ENCODE results near the gene PPM1N.

Gene PPM1N, protein sequence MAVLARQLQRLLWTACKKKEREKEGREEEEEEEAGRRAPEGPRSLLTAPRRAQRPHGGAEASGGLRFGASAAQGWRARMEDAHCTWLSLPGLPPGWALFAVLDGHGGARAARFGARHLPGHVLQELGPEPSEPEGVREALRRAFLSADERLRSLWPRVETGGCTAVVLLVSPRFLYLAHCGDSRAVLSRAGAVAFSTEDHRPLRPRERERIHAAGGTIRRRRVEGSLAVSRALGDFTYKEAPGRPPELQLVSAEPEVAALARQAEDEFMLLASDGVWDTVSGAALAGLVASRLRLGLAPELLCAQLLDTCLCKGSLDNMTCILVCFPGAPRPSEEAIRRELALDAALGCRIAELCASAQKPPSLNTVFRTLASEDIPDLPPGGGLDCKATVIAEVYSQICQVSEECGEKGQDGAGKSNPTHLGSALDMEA

DNA sequence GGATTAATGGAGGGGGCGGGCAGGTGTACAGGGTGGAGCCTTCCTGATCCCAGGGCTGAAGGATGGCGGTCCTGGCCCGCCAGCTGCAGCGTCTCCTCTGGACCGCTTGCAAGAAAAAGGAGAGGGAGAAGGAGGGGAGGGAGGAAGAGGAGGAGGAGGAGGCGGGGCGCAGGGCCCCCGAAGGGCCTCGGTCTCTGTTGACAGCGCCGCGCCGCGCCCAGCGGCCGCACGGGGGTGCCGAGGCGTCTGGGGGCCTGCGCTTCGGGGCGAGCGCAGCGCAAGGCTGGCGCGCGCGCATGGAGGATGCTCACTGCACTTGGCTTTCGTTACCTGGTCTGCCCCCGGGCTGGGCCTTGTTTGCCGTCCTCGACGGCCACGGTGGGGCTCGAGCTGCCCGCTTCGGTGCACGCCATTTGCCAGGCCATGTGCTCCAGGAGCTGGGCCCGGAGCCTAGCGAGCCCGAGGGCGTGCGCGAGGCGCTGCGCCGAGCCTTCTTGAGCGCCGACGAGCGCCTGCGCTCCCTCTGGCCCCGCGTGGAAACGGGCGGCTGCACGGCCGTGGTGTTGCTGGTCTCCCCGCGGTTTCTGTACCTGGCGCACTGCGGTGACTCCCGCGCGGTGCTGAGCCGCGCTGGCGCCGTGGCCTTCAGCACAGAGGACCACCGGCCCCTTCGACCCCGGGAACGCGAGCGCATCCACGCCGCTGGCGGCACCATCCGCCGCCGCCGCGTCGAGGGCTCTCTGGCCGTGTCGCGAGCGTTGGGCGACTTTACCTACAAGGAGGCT lies at the start of gene PPM1N:
Gene PPM1N, plus strand, starts transcription at position 33 of the 785 bp plus-strand sequence. Its CDS starts 30 bp downstream, at position 63.
- peak; percentile 47 for DNase-seq (ENCODE audit: low spot score)

DNA sequence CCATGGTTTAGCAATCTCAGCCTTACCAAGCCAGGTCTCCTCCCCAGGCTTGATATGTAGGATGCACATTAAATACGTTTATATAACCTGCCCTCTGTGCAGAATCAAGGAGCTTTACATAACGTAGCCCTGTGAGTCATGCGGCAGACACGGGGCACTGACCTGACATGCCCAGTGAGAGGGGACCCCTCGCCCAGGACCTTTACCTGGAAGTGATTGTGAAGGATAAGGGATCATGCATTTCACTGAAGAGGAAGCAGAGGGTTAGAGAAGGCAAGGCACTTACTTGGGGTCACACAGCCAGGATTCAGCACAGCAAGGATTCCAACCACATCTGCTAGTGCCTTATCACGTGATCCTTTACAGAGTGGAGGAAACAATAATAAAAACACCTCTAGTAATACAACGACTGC lies 49.4 kb upstream of the PPM1N start:
- DNase-seq (ENCODE audit: low spot score): no peak

DNA sequence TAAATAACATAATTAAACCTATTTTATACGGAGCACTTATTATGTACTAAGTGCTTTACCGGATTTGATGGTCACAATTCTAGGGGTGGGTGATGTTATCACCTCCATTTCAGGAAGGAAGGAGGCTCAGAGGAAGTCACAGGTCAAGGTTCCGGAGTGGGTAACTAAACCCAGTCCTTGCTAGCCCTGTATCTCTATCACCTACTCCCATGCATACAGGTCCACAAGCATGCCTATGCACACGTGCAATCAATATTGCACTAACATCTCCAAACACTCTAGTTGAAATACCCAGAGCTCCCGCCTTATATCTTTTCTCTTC lies 48.3 kb upstream of the PPM1N start:
- DNase-seq (ENCODE audit: low spot score): no peak

DNA sequence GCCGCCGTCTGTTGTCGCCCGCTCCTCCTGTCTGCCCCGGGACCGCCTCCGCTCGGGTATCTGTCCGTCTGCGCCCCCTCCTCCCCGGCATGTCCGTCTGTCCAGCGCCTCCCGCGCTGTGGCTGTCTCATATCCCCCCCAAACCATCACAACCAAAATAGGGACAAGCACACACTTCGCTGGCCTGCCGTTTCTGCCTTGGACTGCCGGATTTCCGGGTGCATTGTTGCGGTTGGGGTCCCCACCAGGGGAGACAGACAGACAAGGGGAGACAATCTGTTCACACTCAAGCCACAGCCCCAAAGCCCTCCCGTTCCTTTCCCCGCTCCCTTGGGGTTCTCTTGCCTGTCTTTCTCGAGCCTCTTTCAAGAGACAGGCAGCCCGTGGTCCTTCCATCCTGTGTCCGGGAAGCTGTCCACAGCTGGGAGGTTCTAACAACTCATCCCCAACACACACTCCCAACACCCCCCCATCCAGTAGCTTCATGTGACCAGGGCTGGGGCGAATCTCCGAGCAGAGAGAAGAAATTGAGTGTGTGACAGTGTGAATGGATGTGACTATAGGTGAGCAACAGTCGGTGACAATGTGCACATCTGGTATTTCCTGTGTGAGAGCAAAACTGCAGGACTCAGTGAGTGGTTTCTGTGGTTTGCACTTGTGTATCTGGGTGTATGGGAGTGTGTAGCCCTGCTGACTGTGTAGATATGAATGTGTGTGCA lies 47.0 kb upstream of the PPM1N start:
- peak; percentile 62 for DNase-seq (ENCODE audit: low spot score)

DNA sequence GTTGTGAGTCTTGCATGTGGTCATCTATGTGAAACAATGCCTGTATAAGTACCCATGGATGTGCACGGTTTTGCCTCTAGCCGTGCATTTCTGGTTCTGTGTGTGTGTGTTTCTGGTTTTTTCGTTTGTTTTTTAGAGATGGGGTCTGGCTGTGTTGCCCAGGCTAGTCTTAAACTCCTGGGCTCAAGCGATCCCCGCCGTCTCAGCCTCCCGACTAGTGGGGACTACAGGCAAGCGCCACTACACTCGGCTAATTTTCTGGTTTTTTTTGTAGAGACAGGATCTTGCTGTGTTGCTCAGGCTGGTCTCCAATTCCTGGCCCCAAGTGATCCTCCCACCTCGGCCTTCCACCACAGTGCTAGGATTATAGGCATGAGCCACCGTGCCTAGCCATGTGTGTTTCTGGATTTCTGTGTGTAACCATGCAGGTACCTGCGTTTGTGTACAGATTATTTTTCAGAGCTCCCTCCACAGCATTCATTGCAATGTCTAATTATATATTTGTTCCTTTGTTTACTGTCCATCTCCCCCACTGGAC lies 46.3 kb upstream of the PPM1N start:
- no peak for DNase-seq (ENCODE audit: low spot score)

DNA sequence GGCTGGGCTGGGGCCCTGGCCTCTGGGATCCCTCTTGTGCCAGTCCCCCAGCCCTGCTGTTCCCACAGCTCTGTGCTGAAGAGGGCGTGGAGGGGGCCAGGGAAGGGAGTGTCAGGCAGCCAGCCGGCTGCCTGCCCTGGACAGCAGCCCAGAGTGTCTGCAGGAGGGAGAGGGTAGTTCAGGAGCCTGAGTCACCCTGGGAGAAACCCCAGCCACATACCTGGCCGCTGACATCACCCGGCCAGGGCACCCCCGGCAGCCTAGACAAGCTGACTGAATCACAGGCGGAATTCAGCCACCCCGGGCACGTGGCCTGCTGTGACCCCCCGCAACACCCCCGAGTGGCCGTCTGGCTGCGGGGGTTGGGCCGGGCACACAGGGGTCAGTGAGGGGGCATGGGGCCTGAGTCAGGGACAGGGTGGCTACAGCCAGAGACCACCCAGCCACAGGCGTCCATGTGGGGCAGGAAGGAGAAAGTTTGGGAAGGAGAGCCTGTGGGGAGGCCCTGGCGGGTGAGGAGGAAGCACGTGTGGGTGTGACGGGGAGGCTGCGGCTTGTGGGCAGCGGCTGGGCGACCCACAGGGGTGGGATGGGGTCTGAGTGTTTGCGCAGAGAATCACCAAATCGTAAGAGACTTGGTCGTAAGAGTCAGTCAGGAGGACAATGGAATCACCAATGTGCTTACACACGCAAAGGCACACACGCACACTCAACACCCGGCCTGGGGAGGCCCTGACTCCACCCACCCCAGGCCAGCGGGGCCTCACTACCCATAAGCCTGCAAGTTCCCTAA lies 42.3 kb upstream of the PPM1N start:
- peak; percentile 95 for DNase-seq (ENCODE audit: low spot score)

DNA sequence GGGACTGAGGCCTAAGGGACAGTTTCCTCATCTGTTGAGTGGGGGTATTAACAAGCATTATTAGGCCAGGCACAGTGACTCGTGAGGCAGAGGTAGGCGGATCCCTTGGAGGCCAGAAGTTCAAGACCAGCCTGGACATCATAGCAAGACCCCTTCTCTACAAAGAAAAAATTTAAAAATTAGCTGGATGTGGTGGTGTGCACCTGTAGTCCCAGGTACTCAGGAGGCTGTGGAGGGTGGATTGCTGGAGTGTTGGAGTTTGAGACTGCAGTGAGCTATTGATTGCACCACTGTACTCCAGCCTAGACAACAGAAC lies 41.8 kb upstream of the PPM1N start:
- DNase-seq (ENCODE audit: low spot score): no peak

DNA sequence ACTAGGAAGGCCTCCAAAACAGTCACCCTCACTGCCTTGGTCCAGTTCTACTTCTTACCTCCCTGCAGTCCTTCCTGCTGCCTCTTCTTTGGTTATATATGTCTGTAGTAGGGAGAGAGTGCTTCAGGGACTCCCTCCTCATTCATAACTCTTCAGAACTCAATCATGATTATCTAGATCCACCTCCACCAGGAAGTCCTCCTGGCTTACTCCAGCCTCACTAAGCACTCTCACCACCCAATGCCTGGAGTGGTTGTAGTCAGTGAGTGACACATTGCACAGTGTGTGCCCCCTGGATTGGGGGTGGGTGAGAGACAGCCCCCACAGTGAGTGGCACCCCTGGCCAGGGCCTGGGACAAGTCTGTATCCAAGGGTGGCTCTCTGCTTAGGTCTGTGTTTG lies 40.5 kb upstream of the PPM1N start:
- no peak for DNase-seq (ENCODE audit: low spot score)

DNA sequence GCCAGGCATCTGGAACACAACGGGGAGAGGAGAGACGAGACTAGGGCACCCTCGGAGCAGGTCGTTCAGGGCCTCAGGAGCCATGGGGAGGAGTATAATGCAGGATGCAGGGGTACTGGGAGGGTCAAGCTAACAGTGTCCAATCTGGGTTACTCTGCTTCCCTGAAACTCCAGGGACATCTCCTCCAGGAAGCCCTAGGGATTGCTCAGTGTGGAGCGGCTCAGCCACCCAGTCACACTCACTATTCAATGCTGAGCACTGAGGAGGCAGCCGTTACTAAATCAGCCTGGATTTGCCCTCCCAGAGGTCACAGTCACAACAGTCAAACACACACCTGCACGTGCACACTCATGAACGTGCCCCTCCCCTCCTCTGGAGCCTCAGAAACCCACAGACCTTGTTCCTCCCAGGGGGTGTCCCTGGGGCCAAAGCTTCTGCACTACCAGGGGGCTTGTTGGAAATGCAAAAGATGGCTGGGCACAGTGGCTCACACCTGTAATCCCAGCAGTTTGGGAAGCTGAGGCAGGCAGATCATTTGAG lies 37.4 kb upstream of the PPM1N start:
- DNase-seq (ENCODE audit: low spot score): no peak

DNA sequence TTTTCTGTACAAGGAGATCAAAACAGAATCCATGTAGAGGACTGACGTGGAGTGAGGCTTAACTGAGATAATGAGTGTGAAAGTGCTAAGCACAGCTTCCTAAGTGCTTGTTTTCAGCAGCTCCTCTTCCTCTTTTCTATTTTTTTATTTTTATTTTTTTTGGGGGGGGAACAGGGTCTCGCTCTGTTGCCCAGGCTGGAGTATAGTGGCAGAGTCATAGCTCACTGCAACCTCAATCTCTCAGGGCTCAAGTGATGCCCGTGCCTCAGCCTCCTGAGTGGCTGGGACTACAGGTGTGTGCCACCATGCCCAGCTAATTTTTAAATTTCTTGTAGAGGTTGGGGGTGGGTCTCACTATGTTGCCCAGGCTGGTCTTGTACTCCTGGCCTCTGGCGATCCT lies 36.1 kb upstream of the PPM1N start:
- no peak for DNase-seq (ENCODE audit: low spot score)

DNA sequence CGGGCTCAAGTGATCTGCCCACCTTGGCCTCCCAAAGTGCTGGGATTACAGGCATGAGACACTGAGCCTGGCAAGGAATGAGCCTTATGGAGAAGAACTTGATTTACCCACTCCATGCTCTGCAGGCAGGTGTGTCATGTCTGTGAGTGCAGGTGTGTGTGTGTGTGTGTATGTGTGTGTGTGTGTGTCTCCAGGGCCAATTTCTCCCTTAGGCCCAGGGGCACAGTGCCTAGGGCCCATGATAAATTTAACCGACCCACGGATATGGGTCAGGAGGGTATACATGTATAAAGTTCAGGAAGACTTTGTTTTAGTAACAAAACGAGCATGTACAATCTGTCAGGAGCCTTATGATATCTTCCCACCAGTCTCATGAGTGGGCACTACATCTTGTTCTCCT lies 35.0 kb upstream of the PPM1N start:
- DNase-seq (ENCODE audit: low spot score): no peak

DNA sequence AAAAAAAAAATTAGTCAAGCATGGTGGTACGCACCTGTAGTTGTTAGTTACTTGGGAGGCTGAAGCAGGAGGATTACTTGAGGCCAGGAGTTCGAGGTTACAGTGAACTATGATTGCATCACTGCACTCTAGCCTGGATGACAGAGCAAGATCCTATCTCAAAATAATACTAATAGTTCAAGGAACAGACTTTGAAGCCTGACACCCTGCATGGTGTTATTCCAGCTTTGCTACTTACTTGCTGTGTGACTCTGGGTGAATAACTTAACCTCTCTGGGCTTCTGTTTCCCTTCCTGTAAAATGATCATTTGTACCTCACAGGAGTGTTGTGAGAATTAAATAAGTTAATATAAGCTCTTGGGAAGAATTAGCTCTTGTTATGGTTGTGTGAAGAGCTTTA lies 34.0 kb upstream of the PPM1N start:
- DNase-seq (ENCODE audit: low spot score): no peak

DNA sequence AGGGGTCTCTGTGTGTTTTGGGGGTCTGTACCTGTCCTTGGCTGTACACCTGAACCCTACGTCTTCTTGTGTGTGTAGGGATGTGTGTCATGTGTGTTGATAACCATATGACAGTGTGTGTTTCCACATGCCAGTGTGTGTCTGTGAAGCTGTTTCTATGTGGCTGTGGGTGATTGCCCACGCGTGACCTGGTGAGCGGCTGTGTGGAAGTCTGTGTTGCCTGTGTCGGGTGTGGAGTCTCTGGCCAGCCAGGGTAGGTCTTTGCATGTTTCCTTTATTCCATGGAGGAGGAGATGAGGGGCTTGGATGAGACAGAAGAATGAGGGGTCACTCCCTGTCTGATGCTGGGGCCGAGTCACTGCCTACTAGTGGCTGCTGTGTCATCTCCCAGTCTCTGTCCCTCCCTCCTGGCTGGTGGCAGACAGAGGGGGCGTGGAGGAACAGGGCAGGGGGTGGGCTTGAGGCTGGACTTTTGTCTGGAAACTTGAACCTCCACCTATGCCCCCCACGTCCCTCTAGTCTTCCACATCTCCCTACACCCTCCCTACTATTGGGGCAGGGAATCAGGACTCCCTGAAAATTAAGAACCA lies 33.3 kb upstream of the PPM1N start:
- DNase-seq (ENCODE audit: low spot score): no peak

DNA sequence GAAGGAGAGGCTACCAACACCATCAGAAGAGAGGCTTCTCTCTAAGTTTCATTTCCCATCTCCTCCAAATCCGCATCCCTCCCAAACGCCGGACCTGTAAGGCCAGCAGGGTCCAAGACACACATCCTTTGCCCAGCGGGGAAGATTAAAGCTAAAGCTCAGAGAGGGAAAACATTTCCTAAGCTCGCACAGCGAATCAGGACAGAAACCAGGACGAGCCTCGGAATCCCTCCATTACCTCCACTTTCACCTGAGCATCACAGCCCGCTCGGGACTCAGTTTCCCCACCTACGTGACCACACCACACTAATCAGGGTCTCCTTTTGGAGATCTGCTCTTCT lies 31.2 kb upstream of the PPM1N start:
- DNase-seq (ENCODE audit: low spot score): no peak

DNA sequence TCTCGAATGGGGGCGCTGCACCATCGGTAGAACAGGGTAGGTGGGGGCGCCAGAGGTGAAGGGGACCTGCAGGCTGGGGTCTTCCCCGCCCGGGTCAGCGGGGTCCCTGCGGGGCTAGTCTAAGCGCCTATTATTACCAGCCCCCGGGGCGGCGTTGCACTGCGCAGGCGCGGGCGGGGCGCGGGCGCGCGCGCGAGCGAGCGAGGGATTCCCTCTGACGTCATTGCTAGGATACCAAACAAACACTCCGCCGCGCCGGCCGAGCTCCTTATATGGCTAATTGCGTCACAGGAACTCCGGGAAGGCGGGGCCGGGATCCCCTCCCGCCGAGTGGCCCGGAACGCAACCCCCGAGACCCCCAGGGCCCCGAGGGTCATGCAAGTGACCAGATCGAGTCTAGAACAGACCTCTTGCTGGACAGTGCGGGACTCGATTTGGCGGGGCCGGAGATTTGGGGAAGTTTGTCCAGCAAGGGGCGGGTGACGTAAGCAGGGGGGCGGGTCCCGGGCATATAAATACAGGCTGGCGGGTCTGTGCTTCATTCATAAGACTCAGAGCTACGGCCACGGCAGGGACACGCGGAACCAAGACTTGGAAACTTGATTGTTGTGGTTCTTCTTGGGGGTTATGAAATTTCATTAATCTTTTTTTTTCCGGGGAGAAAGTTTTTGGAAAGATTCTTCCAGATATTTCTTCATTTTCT lies 30.6 kb upstream of the PPM1N start, which contains the start of gene FOSB:
Gene FOSB, plus strand, starts transcription at position 541 of the 703 bp plus-strand sequence. CDS start 591 bp downstream, outside the sequence.
- peak; percentile 96 for DNase-seq (ENCODE audit: low spot score)

DNA sequence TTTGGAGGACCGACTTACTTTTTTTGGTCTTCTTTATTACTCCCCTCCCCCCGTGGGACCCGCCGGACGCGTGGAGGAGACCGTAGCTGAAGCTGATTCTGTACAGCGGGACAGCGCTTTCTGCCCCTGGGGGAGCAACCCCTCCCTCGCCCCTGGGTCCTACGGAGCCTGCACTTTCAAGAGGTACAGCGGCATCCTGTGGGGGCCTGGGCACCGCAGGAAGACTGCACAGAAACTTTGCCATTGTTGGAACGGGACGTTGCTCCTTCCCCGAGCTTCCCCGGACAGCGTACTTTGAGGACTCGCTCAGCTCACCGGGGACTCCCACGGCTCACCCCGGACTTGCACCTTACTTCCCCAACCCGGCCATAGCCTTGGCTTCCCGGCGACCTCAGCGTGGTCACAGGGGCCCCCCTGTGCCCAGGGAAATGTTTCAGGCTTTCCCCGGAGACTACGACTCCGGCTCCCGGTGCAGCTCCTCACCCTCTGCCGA lies 30.0 kb upstream of the PPM1N start:
- DNase-seq (ENCODE audit: low spot score): no peak

DNA sequence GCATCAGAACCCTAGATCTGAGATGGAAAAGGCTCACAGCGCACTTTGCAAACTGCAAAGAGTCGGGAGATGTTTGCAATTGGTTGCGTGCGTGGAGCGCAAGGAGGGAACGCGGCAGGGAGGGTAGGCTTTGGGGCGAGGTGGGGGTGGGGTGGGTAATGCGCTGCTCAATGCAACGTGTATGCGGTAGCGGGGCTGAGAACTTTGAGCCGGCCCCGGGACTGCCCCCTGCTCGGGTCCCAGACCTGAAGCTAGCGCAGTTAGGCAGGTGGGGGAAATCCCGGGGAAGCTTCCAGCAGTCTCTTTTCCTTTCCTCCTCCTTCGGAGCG lies 29.5 kb upstream of the PPM1N start:
- peak; percentile 49 for DNase-seq (ENCODE audit: low spot score)

DNA sequence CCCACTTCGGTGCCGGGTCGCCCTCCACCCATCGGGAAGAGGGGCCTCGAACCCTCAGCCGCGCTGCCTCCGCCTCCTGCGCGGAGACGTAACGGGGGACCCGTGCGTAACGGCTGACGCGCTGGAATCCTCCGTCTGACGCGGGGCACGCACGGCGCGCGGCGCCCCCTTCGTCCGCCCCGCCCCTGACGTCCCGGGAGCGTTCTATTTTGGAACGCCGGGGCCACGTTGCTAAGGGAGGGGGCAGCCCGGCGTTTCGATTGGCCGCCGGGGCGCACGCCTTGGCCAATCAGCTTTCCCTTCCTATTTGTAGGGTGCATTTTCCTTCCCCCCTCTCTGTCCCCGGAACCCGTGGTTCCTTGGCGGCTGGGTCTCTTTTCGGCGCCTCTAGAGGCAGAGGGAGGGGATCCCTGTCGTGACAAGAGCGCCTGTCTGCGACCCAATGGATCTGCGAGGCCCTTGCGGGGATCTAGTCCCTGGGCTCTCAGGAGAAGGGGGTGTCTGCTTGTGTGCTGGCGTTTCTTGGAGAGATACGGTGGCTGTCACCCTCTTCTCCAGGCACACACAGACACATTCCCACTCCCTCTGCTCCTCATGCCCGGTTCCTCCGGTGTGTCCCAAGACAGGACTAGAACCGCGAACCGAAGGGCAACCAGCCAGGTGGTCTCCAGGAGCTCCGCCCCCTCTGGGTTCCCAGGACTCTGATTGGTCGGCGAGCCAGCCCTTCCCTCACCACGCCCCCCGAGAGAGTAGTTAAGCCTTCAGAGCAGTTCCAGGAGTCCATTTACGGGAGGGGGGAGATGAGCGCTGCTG lies 28.9 kb upstream of the PPM1N start:
- peak; percentile 92 for DNase-seq (ENCODE audit: low spot score)

DNA sequence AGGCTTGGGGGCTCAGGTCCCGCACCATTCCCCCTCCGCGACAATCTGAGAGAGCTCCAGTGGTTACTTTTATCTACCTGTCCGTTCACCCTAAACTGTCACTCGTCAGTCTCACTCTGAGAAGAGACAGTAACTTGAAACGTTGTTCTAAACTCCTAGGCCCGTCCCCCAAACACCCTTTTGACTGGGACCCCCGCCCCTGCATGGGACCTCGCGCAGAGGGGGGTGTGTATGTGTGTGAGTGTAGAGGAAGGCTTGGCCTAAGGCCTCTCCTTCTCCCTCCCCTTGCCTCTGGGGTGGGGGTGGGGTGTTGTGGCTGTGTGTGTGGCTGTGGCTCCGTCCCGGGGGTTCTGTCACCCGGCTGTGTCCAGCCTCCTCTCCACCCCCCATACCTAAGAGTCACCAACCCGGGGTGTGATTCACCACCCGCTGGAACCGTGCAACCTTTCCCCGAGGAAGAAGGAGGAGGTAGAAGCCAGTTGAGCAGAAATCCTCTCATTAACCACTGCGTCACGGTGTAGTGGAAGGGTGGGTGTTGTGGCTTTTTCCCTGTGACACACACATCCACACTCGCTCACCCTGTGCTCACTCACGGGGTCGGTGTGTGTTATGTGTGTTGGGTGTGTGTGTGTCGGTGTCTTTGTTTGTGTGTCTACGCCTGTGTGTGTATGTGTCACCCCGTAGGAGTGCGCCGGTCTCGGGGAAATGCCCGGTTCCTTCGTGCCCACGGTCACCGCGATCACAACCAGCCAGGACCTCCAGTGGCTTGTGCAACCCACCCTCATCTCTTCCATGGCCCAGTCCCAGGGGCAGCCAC lies 28.1 kb upstream of the PPM1N start:
- DNase-seq (ENCODE audit: low spot score): peak; percentile 53
